Neuron (in vitro differentiated cells): ENCODE measurements around the gene NENF.
A peak's percentile ranks its signal among the peaks of the same experiment; 100 is the strongest.
"Not testable (repeated sequence)": the region's sequence is repeated elsewhere in the genome, so short reads cannot be mapped to it uniquely, and the experiment has no call there.

Experiments
- H2AFZ ChIP-seq: one replicate; pipeline ENCODE4 v1.6.1; 2013; ENCODE audit warnings: low read depth, mild to moderate bottlenecking, inconsistent platforms, low read length, moderate library complexity
- H3K27me3 ChIP-seq: one replicate; pipeline ENCODE4 v1.6.1; 2013; ENCODE audit warnings: low read length; ENCODE audit not compliant: insufficient read depth
- H3K36me3 ChIP-seq: one replicate; pipeline ENCODE4 v1.6.1; 2013; ENCODE audit warnings: low read length; ENCODE audit not compliant: insufficient read depth
- H3K4me1 ChIP-seq: one replicate; pipeline ENCODE4 v1.6.1; 2013; ENCODE audit warnings: low read length; ENCODE audit not compliant: insufficient read depth
- H3K4me3 ChIP-seq: 2 replicates; pipeline ENCODE4 v1.5.1; 2013; ENCODE audit warnings: mild to moderate bottlenecking, low read length, moderate library complexity
- H3K9me3 ChIP-seq: one replicate; pipeline ENCODE4 v1.6.1; 2013; ENCODE audit warnings: low read length

NENF gene

DNA sequence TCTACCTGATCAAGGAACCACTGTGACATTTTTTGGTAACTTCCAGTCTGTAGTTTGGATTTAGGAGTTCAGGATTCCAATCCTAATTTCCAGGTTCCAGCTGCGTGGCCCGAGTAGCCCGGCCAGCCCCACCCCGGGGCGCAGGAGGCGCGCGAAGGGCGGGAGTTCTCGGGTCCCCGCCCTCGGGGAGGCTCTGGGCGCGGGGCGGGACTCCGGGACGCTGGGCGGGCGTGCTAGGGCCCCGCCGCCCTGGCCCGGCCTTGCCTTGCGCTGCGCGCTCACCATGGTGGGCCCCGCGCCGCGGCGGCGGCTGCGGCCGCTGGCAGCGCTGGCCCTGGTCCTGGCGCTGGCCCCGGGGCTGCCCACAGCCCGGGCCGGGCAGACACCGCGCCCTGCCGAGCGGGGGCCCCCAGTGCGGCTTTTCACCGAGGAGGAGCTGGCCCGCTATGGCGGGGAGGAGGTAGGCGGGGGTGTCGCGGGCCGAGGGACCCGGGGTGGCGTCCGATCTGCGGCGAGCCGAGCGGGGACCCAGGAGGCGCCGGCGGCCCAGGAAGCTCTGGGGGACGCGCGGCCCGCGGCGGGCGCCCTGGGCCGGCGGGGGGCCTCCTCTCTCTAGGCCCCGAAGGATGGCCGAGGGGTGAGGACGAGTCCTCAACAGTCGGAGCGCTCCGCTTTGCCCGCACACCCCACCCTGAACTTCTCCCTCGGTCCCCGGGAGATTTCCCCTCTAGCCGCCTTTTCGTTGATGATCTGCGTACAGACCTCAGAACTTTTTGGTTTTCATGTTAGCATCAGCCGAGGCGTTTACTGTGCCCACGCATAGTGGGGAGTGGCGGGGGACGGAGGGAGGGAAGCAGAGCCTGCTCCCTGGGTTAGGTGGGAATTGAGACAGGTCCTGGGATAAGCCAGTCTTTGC lies at the start of gene NENF:
Gene NENF (plus strand): TSS at position 260 of the 916 bp plus-strand sequence. CDS start 24 bp downstream, at position 284.
- peaks cover 12% of the 10 kb centered on the region for H3K27me3 ChIP-seq
- H3K4me3 ChIP-seq: peak within 1 kb of the TSS; percentile 70
- H2AFZ ChIP-seq: peak within 1 kb of the TSS; percentile 97
- no peaks in the 10 kb centered on the region for H3K36me3 ChIP-seq
- H3K4me1 ChIP-seq: peaks cover 19% of the 10 kb centered on the region
- no peaks in the 10 kb centered on the region for H3K9me3 ChIP-seq

DNA sequence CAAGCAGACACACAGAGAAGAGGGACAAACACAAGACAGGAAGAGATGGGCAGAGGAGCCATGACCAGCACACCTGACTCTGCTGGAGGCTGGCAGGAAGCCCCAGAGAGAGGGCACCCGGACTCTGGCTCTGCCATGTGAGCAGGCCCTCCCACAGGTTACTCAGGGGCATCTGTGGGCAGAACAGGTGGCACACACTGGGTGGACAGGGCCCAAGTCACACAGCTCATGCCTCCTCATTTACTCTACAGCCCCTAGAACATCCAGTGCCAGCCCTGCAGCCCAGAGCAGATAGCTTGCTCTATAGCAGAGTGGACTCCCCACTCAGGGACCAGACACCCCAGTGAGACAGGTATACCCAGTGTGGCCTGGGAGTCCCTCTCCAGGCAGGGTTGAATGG lies 46.7 kb upstream of the NENF start:
- Histone ChIP-seq H3K27me3 (no peaks in the 10 kb centered on the region), H3K9me3 (peaks cover 8% of the 10 kb centered on the region), H2AFZ (no peak overlapping the region), H3K4me1 (no peaks in the 10 kb centered on the region), H3K36me3 (peaks cover 50% of the 10 kb centered on the region), H3K4me3 (no peak overlapping the region)

DNA sequence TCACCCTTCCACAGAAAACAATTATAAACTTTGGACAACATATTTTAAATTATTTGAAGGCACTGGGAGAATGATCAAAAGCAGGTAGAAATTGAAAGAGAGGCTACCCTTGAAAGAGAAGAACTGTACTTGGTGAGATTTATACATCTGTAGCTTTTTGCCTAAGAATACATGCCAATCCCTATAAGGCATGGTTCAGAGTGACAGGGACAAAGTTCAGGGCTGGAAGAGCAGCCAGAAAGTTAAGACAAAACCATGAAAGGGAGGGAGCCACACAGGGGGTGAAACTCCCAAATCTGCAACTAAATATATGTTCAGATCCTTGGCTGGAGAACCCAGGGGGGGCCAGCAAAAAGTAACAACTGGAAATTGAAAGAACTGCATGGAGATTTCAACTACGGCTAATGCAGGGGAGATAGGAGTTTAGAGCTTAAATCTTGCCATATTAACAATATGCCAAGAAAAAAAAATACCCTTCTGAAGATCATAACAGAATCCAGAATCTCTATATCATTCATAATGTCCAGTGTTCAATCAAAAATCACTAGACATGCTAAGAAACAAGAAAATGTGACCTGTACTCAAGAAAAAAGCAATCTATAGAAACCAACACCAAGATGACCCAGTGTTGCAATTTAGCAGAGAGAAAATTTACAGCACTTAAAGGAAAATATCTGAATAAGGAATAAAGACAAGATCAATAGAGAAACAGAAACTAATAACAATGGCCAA lies 43.6 kb upstream of the NENF start:
- no peaks in the 10 kb centered on the region for H3K27me3 ChIP-seq
- no peak overlapping the region for H2AFZ ChIP-seq
- no peaks in the 10 kb centered on the region for H3K4me1 ChIP-seq
- peaks cover 9% of the 10 kb centered on the region for H3K9me3 ChIP-seq
- peaks cover 33% of the 10 kb centered on the region for H3K36me3 ChIP-seq
- H3K4me3 ChIP-seq: no peak overlapping the region

DNA sequence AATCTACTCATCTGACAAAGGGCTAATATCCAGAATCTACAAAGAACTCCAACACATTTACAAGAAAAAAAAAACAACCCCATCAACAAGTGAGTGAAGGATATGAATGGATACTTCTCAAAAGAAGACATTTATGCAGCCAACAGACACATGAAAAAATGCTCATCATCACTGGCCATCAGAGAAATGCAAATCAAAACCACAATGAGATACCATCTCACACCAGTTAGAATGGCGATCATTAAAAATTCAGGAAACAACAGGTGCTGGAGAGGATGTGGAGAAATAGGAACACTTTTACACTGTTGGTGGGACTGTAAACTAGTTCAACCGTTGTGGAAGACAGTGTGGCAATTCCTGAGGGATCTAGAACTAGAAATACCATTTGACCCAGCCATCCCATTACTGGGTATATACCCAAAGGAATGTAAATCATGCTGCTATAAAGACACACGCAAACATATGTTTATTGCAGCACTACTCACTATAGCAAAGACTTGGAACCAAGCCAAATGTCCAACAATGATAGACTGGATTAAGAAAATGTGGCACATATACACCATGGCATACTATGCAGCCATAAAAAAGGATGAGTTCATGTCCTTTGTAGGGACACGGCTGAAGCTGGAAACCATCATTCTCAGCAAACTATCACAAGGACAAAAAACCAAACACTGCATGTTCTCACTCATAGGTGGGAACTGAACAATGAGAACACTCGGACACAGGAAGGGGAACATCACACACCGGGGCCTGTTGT lies 36.9 kb upstream of the NENF start:
- H3K9me3 ChIP-seq: peaks cover 12% of the 10 kb centered on the region
- H3K36me3 ChIP-seq, H3K4me3 ChIP-seq, H2AFZ ChIP-seq, H3K4me1 ChIP-seq, H3K27me3 ChIP-seq: not testable (repeated sequence)

DNA sequence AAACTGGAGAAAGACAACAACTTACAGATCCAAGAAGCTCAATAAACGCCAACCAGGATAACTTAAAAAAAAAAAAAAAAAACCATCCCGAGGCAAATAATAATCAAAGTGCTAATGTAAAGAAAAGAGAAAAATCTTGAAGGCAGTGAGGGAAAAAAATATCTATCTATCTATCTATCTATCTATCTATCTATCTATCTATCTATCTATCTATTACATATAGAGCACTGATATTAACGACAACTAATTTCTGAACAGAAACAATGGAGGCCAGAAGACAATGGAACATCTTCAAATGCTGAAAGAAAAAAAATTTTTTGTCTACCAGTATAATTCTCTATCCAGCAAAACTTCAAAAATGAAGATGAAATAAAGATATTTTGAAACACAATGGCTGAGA lies 36.1 kb upstream of the NENF start:
- H3K4me1 ChIP-seq: no peaks in the 10 kb centered on the region
- no peak overlapping the region for H3K4me3 ChIP-seq
- no peak overlapping the region for H2AFZ ChIP-seq
- peaks cover 6% of the 10 kb centered on the region for H3K36me3 ChIP-seq
- H3K27me3 ChIP-seq: no peaks in the 10 kb centered on the region
- peaks cover 10% of the 10 kb centered on the region for H3K9me3 ChIP-seq

GRCh38 chr1:212397171-212397570 lies 35.5 kb upstream of the NENF start:
- H3K4me1 ChIP-seq: no peaks in the 10 kb centered on the region
- peaks cover 10% of the 10 kb centered on the region for H3K9me3 ChIP-seq
- H3K36me3 ChIP-seq: peaks cover 6% of the 10 kb centered on the region
- H2AFZ ChIP-seq: no peak overlapping the region
- no peaks in the 10 kb centered on the region for H3K27me3 ChIP-seq
- no peak overlapping the region for H3K4me3 ChIP-seq

DNA sequence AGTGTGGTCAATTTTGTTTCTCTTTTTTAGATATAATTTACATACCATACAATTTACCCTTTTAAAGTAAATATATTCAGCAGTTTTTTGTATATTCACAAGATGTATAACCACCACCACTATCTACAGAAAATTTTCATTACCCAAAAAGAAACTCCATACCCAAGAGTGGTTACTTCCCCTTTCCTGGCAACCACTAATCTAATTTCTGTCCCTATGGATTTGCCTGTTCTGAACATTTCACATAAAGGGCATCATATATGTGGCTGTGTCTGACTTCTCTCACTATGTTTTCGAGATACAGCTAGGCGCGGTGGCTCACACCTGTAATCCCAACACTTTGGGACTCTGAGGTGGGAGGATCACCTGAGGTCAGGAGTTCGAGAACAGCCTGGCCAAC lies 31.7 kb upstream of the NENF start:
- H2AFZ ChIP-seq: no peak overlapping the region
- H3K9me3 ChIP-seq: peaks cover 10% of the 10 kb centered on the region
- peaks cover 20% of the 10 kb centered on the region for H3K36me3 ChIP-seq
- H3K27me3 ChIP-seq: no peaks in the 10 kb centered on the region
- no peaks in the 10 kb centered on the region for H3K4me1 ChIP-seq
- H3K4me3 ChIP-seq: no peak overlapping the region

- H3K4me3 ChIP-seq: no peak overlapping the region
- no peak overlapping the region for H2AFZ ChIP-seq
- no peaks in the 10 kb centered on the region for H3K27me3 ChIP-seq
- H3K4me1 ChIP-seq: no peaks in the 10 kb centered on the region
- peaks cover 11% of the 10 kb centered on the region for H3K9me3 ChIP-seq
- peaks cover 27% of the 10 kb centered on the region for H3K36me3 ChIP-seq
These were observed 30.7 kb upstream of the NENF start for GRCh38 chr1:212401838-212402582.

DNA sequence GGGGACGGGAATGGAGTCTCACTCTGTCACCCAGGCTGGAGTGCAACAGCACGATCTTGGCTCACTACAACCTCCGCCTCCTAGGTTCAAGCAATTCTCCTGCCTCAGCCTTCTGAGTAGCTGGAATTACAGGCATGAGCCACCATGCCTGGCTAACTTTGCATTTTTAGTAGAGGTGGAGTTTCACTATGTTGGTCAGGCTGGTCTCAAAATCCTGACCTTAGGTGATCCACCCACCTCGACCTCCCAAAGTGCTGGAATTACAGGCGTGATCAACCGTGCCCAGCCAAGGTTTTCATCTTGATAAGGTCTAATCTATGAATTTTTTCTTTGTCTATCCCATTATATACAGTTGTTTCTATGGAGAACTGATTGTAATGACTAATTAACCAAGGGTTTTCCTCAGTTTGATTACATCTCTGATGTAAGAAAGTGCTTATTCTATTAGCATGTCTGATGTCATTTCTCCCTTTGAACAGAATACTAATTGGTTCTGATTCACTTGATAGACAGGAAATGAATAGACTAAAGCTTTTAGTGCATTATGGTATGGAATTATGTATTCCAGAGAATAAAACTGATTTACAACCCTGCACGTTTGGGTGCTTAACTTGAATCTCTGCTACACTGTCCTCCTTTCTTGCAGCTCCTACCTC lies 29.9 kb upstream of the NENF start:
- Histone ChIP-seq H2AFZ (no peak overlapping the region), H3K4me1 (no peaks in the 10 kb centered on the region), H3K36me3 (peaks cover 33% of the 10 kb centered on the region), H3K4me3 (no peak overlapping the region), H3K27me3 (no peaks in the 10 kb centered on the region), H3K9me3 (peaks cover 8% of the 10 kb centered on the region)

DNA sequence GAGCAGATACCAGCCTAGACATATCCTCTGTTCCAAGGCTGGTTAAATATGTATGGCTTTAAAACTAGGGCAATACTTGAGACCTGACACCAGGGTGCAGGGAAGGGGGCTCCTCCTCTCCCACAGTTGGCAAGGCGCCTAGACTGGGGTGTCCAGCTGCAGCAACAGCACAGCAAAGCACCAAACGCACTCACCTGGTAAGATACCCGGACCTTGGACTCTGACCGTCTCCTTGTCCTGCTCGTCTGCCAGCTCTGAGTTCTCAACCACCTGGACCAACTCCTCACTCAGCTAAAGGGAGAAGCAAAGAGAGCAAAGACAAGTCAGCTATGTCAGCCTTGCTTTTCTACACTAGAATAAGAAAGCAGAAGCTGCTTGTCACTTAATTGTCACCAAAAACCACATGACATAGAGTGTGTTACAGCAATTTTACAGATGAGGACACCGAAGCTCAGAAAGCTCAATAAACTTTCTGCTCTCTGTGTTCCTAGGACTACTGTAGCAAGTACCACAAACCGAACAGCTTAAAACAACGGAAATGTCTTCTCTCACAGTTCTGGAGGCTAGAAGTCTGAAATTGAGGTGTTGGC lies 22.4 kb upstream of the NENF start:
- Histone ChIP-seq H2AFZ (no peak overlapping the region), H3K36me3 (peaks cover 53% of the 10 kb centered on the region), H3K9me3 (peaks cover 4% of the 10 kb centered on the region)

GRCh38 chr1:212412374-212412773 lies 20.3 kb upstream of the NENF start:
- Histone ChIP-seq H3K9me3 (no peaks in the 10 kb centered on the region), H3K4me1 (peaks cover 12% of the 10 kb centered on the region), H3K4me3 (no peak overlapping the region), H2AFZ (no peak overlapping the region), H3K36me3 (peaks cover 37% of the 10 kb centered on the region), H3K27me3 (no peaks in the 10 kb centered on the region)

More for the DNA sequence above, 22.4 kb upstream of the NENF start:
- H3K4me1 ChIP-seq: peaks cover 12% of the 10 kb centered on the region
- H3K4me3 ChIP-seq: no peak overlapping the region
- no peaks in the 10 kb centered on the region for H3K27me3 ChIP-seq

DNA sequence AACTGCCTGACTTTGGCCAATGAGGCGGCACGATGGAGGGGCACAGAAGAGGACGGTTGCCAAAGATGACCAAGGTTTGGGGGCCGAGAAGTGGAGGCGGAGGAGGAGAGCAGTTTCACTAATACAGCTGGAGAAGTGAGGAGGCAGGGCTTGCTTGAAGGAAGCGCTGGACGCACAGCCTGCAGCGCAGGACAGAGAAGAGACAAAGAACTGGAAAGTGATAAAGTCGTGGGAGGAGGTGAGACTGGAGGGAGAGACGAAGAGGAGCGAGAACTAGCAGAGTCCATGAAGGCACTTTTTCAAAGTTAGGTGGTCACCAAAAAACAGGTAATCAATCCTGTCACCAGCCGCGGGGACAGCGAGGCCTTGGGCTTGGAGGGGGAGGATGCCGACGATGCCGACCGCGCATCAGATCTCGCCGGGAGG lies 18.8 kb upstream of the NENF start:
- H3K27me3 ChIP-seq: no peaks in the 10 kb centered on the region
- peak overlapping the region; percentile 83 for H3K4me3 ChIP-seq
- peaks cover 12% of the 10 kb centered on the region for H3K4me1 ChIP-seq
- peaks cover 26% of the 10 kb centered on the region for H3K36me3 ChIP-seq
- H2AFZ ChIP-seq: peak overlapping the region; percentile 88
- no peaks in the 10 kb centered on the region for H3K9me3 ChIP-seq
